ENCODE results near the gene ARHGEF12. TPM values are rescaled to one million over a fixed set of nuclear protein-coding genes. Genes with fewer than 3 reads are reported as not detected.

ARHGEF12 gene
- total RNA-seq, 2 donors from 2014 or later: 113 to 132 TPM

DNA sequence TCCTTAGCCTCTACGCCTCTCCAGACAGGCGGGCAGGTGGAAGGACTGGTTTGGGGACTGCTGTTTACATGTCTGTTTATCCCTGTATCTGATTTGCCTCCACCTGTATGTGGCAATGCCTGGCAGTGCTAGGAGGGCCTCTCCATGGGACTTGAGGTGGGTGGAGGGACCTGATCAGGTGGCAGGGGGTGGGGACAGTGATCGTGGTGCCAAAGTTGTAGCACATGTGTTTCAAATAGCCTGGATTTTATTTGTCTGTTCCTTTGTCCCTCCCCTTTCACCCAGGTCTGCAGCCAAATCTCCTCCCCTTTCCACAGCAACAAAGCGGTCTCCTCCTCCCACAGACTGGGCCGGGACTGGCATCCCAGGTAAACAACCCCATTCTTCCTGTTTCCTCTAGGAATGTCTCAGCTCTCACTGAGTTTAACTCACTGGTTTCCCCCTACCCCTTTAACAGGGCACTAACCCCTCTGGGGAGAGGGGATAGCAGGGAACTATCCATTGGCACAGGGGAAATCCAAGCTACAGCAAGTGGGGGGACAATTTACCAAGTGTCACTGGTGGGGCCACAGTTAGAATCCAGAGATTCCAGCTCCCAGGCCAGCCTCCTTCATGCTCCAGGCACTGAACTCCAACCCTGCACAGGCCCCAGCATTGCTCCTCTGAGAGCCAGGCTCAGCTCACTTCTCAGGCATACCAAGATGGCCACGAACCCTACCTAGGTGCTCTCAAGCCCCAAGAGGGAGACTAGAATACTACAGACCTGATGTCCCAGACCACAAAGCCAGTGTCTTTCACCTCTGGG, 34.0 kb upstream of the ARHGEF12 start:
- no peak overlapping the region for H3K27ac ChIP-seq
- H3K9me3 ChIP-seq: no peaks in the 10 kb centered on the region
- no peaks in the 10 kb centered on the region for H3K27me3 ChIP-seq (replicated peaks; ENCODE audit: insufficient read depth)
- no peak overlapping the region for H3K4me3 ChIP-seq
- peaks cover 0 to 15% of the 10 kb centered on the region in 2 donors for H3K4me1 ChIP-seq (ENCODE audit: control insufficient read depth in 1 of 2, low read depth in 2 of 2)
- DNase-seq (ENCODE audit: low spot score): no peak
- no peak for ATAC-seq (ENCODE audit: insufficient number of reproducible peaks, low FRiP score, low read depth)
- TF ChIP-seq, protein P1, sequence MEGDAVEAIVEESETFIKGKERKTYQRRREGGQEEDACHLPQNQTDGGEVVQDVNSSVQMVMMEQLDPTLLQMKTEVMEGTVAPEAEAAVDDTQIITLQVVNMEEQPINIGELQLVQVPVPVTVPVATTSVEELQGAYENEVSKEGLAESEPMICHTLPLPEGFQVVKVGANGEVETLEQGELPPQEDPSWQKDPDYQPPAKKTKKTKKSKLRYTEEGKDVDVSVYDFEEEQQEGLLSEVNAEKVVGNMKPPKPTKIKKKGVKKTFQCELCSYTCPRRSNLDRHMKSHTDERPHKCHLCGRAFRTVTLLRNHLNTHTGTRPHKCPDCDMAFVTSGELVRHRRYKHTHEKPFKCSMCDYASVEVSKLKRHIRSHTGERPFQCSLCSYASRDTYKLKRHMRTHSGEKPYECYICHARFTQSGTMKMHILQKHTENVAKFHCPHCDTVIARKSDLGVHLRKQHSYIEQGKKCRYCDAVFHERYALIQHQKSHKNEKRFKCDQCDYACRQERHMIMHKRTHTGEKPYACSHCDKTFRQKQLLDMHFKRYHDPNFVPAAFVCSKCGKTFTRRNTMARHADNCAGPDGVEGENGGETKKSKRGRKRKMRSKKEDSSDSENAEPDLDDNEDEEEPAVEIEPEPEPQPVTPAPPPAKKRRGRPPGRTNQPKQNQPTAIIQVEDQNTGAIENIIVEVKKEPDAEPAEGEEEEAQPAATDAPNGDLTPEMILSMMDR (IDR thresholded peaks at IDR 0.05): no peak
- no peaks in the 10 kb centered on the region for H3K36me3 ChIP-seq

DNA sequence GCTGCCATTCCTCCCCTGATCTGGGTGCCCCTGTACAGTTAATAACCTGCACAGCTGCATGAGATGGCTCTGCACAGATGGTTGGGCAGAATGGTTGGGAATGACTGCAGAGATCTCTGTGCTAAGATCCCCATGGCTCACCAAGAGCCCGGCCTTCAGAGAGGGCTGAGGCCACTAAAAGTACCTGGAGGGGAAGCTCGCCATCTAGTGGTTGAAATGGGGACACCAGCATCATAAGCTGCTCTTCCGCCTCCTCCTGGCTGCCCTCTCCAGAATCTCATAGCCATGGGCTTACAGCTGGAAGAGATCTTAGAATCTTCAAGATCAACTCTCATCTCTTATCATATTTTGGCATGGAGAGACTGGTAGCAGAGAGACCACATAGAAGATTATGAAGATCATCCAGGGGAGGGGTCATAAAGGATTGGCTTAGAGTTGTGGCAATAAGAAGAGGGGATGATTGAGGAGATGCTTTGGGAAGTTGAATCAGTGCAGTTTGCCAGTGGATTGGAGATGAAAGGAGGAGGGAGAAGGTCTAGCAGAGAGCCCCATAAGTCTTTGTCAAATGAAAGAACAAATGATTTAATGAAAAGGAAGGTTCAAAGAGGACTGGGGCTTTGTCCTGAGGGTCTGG, 33.1 kb upstream of the ARHGEF12 start:
- ATAC-seq (ENCODE audit: insufficient number of reproducible peaks, low FRiP score, low read depth): no peak
- H3K9me3 ChIP-seq: no peaks in the 10 kb centered on the region
- H3K4me1 ChIP-seq (ENCODE audit: control insufficient read depth in 1 of 2, low read depth in 2 of 2): peaks cover 0 to 15% of the 10 kb centered on the region in 2 donors
- H3K27me3 ChIP-seq (replicated peaks; ENCODE audit: insufficient read depth): no peaks in the 10 kb centered on the region
- no peak overlapping the region for H3K4me3 ChIP-seq
- no peak for DNase-seq (ENCODE audit: low spot score)
- TF ChIP-seq, protein P1 (IDR thresholded peaks at IDR 0.05): peak; percentile 85
- no peak overlapping the region for H3K27ac ChIP-seq
- H3K36me3 ChIP-seq: no peaks in the 10 kb centered on the region

DNA sequence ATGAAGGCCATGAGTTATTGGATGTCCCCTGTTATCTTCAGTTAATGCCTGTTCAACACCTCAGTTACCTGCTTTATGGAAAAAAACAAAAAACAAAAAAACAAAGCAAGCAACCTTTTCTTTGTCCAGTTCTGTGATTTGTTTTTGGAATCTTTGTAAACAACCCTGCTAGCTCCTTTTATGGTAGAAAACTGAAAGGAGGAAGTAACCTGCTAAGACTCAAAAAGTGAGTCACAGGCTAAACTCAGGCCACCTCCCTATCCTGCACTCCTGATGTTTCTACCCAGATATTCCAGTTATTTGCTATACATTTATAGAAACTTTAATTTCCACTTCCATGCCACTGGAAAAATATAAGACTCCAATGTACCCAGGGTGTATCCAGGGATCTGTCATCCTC, 31.7 kb upstream of the ARHGEF12 start:
- no peaks in the 10 kb centered on the region for H3K36me3 ChIP-seq
- TF ChIP-seq, protein P1 (IDR thresholded peaks at IDR 0.05): no peak
- ATAC-seq (ENCODE audit: insufficient number of reproducible peaks, low FRiP score, low read depth): no peak

DNA sequence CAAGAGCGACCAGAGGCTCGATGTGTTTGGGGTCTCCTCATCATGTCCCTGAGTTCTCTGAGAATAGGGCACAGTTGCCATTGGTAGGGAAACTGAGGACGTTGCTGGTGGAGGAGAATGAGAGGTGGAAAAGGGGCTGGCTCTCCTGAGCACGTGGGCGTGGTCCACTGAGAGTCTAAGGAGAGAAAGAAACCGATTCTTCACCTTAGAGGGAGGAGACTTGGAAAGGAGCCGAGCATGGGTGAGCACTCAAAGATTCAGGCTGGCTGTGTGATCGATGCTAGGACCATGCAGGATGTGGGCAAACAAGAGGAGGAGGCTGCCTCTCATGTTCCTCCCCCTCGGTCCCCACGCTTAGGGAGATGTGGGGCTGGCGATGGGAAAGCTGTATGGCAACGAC, 30.9 kb upstream of the ARHGEF12 start:
- TF ChIP-seq, protein P1 (IDR thresholded peaks at IDR 0.05): no peak

More for the DNA sequence above, 31.7 kb upstream of the ARHGEF12 start:
- Histone ChIP-seq H3K9me3 (no peaks in the 10 kb centered on the region), H3K27me3 (replicated peaks; ENCODE audit: insufficient read depth) (no peaks in the 10 kb centered on the region), H3K4me1 (ENCODE audit: control insufficient read depth in 1 of 2, low read depth in 2 of 2) (peaks cover 0 to 15% of the 10 kb centered on the region in 2 donors), H3K27ac (no peak overlapping the region), H3K4me3 (no peak overlapping the region)
- DNase-seq (ENCODE audit: low spot score): no peak

DNA sequence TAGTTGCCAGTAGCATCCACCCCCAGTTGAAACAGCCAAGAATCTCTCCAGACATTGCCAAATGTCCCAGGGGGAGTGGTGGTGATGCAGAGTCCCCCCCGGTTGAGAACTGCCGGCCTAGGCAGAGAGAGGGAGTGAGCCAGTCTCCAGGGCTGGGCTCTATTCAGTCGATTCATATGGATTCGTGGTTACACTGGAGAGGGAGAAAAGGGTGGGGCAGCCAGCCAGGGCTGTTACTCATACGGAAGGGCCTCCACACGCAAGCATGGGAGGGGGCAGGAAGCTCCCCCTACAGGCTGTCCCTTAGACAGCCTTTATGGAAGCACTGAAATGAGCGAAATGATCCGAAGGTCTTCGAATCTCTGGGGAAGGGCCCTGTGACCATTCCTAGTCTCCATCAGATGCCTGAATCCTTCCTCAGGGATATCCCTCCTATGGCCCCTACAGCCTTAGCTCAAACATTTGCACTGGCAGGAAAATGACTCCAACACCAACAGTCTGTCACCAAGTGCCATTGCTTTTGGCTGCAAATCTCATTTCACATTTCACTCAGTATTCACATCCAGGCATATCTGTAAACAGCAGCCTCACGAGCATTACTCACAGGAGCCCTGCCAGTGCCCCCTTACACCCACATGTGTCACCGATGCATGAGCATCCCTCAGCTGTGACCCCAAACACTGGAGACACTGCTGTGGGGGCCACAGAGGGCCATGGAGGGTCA, 29.5 kb upstream of the ARHGEF12 start:
- H3K9me3 ChIP-seq: no peaks in the 10 kb centered on the region
- no peak overlapping the region for H3K4me3 ChIP-seq
- H3K36me3 ChIP-seq: no peaks in the 10 kb centered on the region
- H3K27me3 ChIP-seq (replicated peaks; ENCODE audit: insufficient read depth): no peaks in the 10 kb centered on the region
- H3K4me1 ChIP-seq (ENCODE audit: control insufficient read depth in 1 of 2, low read depth in 2 of 2): peaks cover 0 to 7% of the 10 kb centered on the region in 2 donors
- ATAC-seq (ENCODE audit: insufficient number of reproducible peaks, low FRiP score, low read depth) (no peak), DNase-seq (ENCODE audit: low spot score) (no peak)
- TF ChIP-seq, protein P1 (IDR thresholded peaks at IDR 0.05): no peak
- H3K27ac ChIP-seq: no peak overlapping the region

More for the DNA sequence above, 30.9 kb upstream of the ARHGEF12 start:
- Histone ChIP-seq H3K4me3 (no peak overlapping the region), H3K4me1 (ENCODE audit: control insufficient read depth in 1 of 2, low read depth in 2 of 2) (peaks cover 0 to 13% of the 10 kb centered on the region in 2 donors), H3K9me3 (no peaks in the 10 kb centered on the region), H3K36me3 (no peaks in the 10 kb centered on the region), H3K27ac (no peak overlapping the region), H3K27me3 (replicated peaks; ENCODE audit: insufficient read depth) (no peaks in the 10 kb centered on the region)
- no peak for DNase-seq (ENCODE audit: low spot score)
- no peak for ATAC-seq (ENCODE audit: insufficient number of reproducible peaks, low FRiP score, low read depth)
